Measurements from ENCODE around the gene OTUD7B. TPM values are rescaled to one million over a fixed set of nuclear protein-coding genes. Genes with fewer than 3 reads are reported as not detected.

The OTUD7B gene
- total RNA-seq, 6 experiments from 2014 or later = 26.2 to 29.6 (median 28.7) TPM

DNA sequence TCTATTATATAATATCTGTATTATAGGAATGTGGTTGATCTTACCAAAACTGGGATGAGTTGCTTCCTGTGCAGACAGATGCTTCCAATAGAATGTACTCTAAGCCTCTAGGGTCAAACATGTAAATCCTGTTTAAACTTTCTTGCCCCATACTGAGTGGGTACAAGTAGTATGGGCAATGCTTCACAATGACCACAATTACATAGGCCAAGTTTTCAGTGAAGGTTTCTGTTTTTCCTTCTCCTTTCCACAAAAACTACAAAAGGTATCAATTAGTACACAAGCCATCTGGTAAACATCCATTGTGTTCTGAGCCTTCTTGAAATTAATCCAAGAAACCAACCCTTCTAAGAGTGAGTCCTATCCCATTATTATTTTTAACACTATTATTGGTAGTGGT is 16.8 kb downstream of the OTUD7B start:
- Mint-ChIP-seq H3K4me3 (no peak overlapping the region), H3K9me3 (no peaks in the 10 kb centered on the region), H3K36me3 (ENCODE audit: low read depth) (peaks cover 16% of the 10 kb centered on the region), H3K4me1 (ENCODE audit: low read depth) (peaks cover 58% of the 10 kb centered on the region), H3K27me3 (ENCODE audit: insufficient read depth) (no peaks in the 10 kb centered on the region; the same call in 1 of the 2 replicates), H3K27ac (no peak overlapping the region)
- DNase-seq = no peak
- TF ChIP-seq, protein P1, sequence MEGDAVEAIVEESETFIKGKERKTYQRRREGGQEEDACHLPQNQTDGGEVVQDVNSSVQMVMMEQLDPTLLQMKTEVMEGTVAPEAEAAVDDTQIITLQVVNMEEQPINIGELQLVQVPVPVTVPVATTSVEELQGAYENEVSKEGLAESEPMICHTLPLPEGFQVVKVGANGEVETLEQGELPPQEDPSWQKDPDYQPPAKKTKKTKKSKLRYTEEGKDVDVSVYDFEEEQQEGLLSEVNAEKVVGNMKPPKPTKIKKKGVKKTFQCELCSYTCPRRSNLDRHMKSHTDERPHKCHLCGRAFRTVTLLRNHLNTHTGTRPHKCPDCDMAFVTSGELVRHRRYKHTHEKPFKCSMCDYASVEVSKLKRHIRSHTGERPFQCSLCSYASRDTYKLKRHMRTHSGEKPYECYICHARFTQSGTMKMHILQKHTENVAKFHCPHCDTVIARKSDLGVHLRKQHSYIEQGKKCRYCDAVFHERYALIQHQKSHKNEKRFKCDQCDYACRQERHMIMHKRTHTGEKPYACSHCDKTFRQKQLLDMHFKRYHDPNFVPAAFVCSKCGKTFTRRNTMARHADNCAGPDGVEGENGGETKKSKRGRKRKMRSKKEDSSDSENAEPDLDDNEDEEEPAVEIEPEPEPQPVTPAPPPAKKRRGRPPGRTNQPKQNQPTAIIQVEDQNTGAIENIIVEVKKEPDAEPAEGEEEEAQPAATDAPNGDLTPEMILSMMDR (IDR thresholded peaks at IDR 0.05) = no peak

DNA sequence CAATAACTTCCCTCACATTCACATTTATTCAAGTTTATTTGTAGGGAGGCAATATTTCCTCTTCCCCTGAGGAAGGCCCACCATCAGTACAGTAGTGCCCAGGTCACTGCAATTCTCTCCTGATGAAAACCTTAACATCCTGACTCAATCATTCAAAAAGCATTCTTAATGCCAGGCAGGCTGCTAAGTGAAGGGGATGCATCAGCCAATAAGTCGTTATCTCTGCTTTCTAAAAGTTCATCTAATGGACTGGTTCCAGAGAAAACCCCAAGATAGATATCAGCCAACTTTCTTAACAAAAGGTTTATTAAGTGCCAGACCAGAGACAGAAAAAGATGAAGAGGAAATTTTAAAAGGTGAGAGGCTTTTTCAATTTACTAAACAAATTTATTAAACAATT is 17.3 kb downstream of the OTUD7B start:
- Mint-ChIP-seq H3K4me1 (ENCODE audit: low read depth) (peaks cover 58% of the 10 kb centered on the region), H3K9me3 (no peaks in the 10 kb centered on the region), H3K36me3 (ENCODE audit: low read depth) (peaks cover 15% of the 10 kb centered on the region), H3K27me3 (ENCODE audit: insufficient read depth) (no peaks in the 10 kb centered on the region; the same call in 1 of the 2 replicates), H3K4me3 (peak overlapping the region; percentile 16; the same call in 1 of the 2 replicates), H3K27ac (peak overlapping the region; percentile 20; the same call in 1 of the 2 replicates)
- DNase-seq = no peak
- TF ChIP-seq, protein P1 (IDR thresholded peaks at IDR 0.05) = no peak

DNA sequence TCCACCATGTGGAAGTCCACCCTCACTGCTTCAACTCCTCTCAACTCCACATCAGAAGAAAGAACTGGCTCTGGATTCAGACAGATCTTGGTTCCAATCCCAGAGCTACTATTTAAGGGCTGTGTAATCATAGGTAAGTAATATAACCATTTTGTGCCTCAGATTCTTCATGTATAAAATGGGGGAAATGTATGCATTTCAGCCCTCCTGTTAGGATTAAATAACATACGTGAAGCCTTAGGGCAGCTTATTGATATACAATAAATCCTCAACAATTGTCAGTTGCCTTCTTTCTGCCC is 23.3 kb downstream of the OTUD7B start:
- DNase-seq = no peak
- H3K4me1 Mint-ChIP-seq (ENCODE audit: low read depth) = peaks cover 61% of the 10 kb centered on the region

DNA sequence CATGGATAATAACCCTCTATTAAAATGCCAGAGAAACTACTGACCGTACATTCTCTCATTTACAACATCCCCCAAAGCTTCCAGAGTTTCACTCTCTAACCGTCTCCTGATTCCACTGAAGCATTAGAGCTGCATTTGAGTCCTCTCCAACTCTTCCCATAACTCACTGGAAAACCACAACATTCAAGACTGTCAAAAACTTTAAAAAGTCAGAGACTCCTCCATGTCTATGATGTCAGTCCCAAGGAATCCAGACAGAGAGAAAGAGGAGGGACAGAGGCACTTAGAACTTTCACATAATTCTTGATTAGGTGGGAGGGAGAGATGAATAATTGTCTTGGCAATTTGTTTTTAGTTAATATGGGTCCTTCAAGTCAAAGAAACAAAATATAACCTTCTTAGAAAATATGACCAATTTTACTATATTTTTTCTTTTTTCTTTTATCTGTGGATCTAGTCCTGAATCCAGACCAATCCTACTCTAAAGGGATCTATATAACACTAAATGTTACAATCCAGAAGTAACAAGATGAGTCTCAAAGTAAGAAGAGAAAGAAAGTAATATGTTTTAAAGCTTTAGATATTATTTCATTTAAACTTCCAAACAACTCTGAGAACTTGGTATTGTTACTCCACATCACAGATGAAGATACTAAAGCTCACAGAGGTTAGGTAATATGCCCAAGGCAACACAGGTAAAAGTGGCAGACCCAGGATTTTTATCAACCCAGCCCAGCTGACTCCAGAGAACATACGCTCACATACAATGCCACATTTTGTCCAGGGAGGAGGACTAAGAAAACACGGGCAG is 23.8 kb downstream of the OTUD7B start:
- peaks cover 14% of the 10 kb centered on the region for H3K36me3 Mint-ChIP-seq (ENCODE audit: low read depth)
- peak overlapping the region; percentile 77 for H3K27ac Mint-ChIP-seq
- peaks cover 2% of the 10 kb centered on the region for H3K27me3 Mint-ChIP-seq (ENCODE audit: insufficient read depth)
- TF ChIP-seq, protein P1 (IDR thresholded peaks at IDR 0.05) = no peak
- no peaks in the 10 kb centered on the region for H3K9me3 Mint-ChIP-seq
- peak overlapping the region; percentile 78 for H3K4me3 Mint-ChIP-seq
- peaks cover 62% of the 10 kb centered on the region for H3K4me1 Mint-ChIP-seq (ENCODE audit: low read depth)
- peak; percentile 83 for DNase-seq

More for the DNA sequence above, 23.3 kb downstream of the OTUD7B start:
- Mint-ChIP-seq H3K27me3 (ENCODE audit: insufficient read depth) (peaks cover 2% of the 10 kb centered on the region), H3K27ac (peak overlapping the region; percentile 77), H3K36me3 (ENCODE audit: low read depth) (peaks cover 14% of the 10 kb centered on the region), H3K4me3 (no peak overlapping the region), H3K9me3 (no peaks in the 10 kb centered on the region)
- TF ChIP-seq, protein P1 (IDR thresholded peaks at IDR 0.05) = no peak

DNA sequence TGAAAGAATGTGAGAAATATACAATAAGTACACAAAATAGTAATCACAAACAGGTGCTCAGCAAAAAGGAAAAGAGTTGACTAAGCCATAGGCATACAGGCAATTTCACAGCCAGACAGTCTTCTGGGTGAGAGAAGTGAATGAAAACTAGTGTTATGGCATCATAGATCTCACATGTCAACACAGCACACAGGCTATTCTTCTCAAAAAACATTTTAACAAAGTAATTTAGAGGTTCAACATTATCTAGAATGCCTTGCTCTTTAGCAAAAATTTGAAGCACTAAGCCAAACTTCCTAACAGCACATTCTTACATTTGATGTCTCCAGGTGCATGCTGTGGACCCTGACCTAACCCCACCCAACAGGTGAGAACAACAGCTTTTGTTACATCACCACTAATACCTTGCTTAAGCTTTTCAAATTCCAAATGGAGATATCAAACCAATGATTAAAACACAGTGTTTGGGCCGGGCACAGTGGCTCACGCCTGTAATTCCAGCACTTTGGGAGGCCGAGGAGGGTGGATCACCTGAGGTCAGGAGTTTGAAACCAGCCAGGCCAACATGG is 30.5 kb downstream of the OTUD7B start:
- Mint-ChIP-seq H3K36me3 (ENCODE audit: low read depth) (peaks cover 24% of the 10 kb centered on the region), H3K9me3 (no peaks in the 10 kb centered on the region), H3K4me3 (0 out of 2 replicates have a peak overlapping the region, but pooled peaks have one; percentile 15), H3K27ac (peak overlapping the region; percentile 60), H3K4me1 (ENCODE audit: low read depth) (peaks cover 52% of the 10 kb centered on the region), H3K27me3 (ENCODE audit: insufficient read depth) (peaks cover 2% of the 10 kb centered on the region; the same call in 1 of the 2 replicates)
- TF ChIP-seq, protein P1 (IDR thresholded peaks at IDR 0.05) = no peak
- DNase-seq = no peak

Data from HFFc6 (cell line).